Measurements from ENCODE around the gene HERPUD2.
A peak's percentile ranks its signal among the peaks of the same experiment; 100 is the strongest.

DNA sequence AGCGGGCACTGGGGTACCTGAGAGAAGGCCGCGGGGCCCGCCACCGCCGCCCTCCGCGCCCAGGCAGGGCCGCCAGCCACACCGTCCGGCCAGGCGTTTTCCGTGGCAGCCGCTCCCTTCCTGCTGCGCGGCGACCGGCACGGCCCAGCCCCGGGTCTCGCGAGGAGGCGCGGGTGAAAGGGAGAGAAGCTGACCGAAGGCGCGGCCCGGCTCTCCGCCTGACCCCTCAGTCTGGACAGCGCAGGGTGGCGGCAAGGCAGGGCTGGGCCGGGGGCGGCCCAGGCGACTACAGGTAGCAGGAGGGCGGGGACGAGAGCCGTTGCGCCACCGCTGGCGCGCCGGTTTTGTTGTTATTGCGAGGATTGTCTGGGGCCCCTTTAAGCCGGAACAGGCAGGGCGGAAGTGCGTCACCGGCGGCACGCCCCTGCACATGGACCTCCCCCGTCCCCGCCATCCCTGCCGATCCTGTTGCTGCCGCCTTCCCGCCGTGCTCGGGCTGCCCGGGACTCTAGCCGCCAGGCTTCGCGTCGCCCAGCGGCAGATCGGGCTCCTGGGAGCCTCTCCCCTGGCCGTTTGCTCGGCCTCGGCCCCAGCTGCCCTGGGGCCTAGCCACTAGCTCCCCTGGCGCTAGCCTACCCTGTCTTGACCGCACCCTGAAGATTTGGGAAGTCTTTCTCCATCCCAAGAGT is at the start of gene HERPUD2:
- TF ChIP-seq EZH2 (IDR thresholded peaks at IDR 0.05; ENCODE audit: borderline replicate concordance, low read depth, low read length, severe bottlenecking), result no peak
- TF ChIP-seq, protein P1, sequence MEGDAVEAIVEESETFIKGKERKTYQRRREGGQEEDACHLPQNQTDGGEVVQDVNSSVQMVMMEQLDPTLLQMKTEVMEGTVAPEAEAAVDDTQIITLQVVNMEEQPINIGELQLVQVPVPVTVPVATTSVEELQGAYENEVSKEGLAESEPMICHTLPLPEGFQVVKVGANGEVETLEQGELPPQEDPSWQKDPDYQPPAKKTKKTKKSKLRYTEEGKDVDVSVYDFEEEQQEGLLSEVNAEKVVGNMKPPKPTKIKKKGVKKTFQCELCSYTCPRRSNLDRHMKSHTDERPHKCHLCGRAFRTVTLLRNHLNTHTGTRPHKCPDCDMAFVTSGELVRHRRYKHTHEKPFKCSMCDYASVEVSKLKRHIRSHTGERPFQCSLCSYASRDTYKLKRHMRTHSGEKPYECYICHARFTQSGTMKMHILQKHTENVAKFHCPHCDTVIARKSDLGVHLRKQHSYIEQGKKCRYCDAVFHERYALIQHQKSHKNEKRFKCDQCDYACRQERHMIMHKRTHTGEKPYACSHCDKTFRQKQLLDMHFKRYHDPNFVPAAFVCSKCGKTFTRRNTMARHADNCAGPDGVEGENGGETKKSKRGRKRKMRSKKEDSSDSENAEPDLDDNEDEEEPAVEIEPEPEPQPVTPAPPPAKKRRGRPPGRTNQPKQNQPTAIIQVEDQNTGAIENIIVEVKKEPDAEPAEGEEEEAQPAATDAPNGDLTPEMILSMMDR (IDR thresholded peaks at IDR 0.05; ENCODE audit: borderline replicate concordance, extremely low read depth, low read length, poor library complexity, severe bottlenecking), result peak; percentile 23
